ENCODE measurements around the gene KCNQ5.

The KCNQ5 gene

GRCh38 chr6:72639920-72640614 is 18.2 kb downstream of the KCNQ5 start:
- no peak for DNase-seq

- no peak for DNase-seq
These were observed 18.7 kb downstream of the KCNQ5 start for GRCh38 chr6:72640615-72640930.

GRCh38 chr6:72642435-72642834 is 20.6 kb downstream of the KCNQ5 start:
- no peak for DNase-seq

- no peak for DNase-seq
These were observed 21.4 kb downstream of the KCNQ5 start for GRCh38 chr6:72643214-72643613.

GRCh38 chr6:72646604-72647485 is 25.0 kb downstream of the KCNQ5 start:
- no peak for DNase-seq

GRCh38 chr6:72647489-72647888 is 25.6 kb downstream of the KCNQ5 start:
- no peak for DNase-seq

- DNase-seq = no peak
These were observed 27.4 kb downstream of the KCNQ5 start for GRCh38 chr6:72649032-72649984.

- no peak for DNase-seq
These were observed 28.3 kb downstream of the KCNQ5 start for GRCh38 chr6:72650081-72650745.

- DNase-seq = no peak
These were observed 29.3 kb downstream of the KCNQ5 start for GRCh38 chr6:72651174-72651573.

- DNase-seq = no peak
These were observed 30.4 kb downstream of the KCNQ5 start for GRCh38 chr6:72651967-72652956.

GRCh38 chr6:72653026-72653425 is 31.2 kb downstream of the KCNQ5 start:
- DNase-seq = no peak

GRCh38 chr6:72654071-72654621 is 32.3 kb downstream of the KCNQ5 start:
- DNase-seq = no peak

GRCh38 chr6:72657407-72658197 is 35.7 kb downstream of the KCNQ5 start:
- DNase-seq = no peak

- no peak for DNase-seq
These were observed 37.9 kb downstream of the KCNQ5 start for GRCh38 chr6:72659754-72660153.

- no peak for DNase-seq
These were observed 39.5 kb downstream of the KCNQ5 start for GRCh38 chr6:72661411-72661810.

- DNase-seq = no peak
These were observed 43.7 kb downstream of the KCNQ5 start for GRCh38 chr6:72665599-72665998.

- DNase-seq = no peak
These were observed 47.5 kb downstream of the KCNQ5 start for GRCh38 chr6:72669324-72669723.

- DNase-seq = no peak
These were observed 51.0 kb downstream of the KCNQ5 start for GRCh38 chr6:72672906-72673305.

GRCh38 chr6:72674842-72675241 is 53.0 kb downstream of the KCNQ5 start:
- DNase-seq = no peak

Measured in hypothalamus (tissue), 51 donors.